Activated CD8-positive, alpha-beta T cell treated with anti-CD3 and anti-CD28 coated beads for 36 hours (primary cell): ENCODE data around the gene JMJD8. TPM values are rescaled to one million over a fixed set of nuclear protein-coding genes. Genes with fewer than 3 reads are reported as not detected.

Source experiments
- ATAC-seq: fragments of 200-7000 bp; cut with Tn5 transposase; one replicate; pipeline ENCODE4 v1.10.0; 2021; ENCODE audit warnings: mild to moderate bottlenecking, moderate library complexity
- CTCF ChIA-PET: fragments of 350-600 bp; sonication (Branson Sonifier 250); formaldehyde crosslinking; loops from one replicate; lab custom pipeline; 2021; ENCODE audit warnings: antibody characterized with exemption; lab: Charles Lee
- POLR2A ChIA-PET: fragments of 350-600 bp; sonication (Branson Sonifier 250); formaldehyde crosslinking; loops from one replicate; lab custom pipeline; 2021; ENCODE audit warnings: antibody characterized with exemption; lab: Charles Lee
- DNase-seq: peaks from one replicate; pipeline ENCODE4 v3.0.0-alpha.2; 2020
- H3K27ac Mint-ChIP-seq: one replicate; pipeline ENCODE4 v1.8.0; 2021; ENCODE audit warnings: mild to moderate bottlenecking, mixed read lengths
- H3K27me3 Mint-ChIP-seq: one replicate; pipeline ENCODE4 v1.8.0; 2021; ENCODE audit warnings: mixed read lengths
- H3K36me3 Mint-ChIP-seq: one replicate; pipeline ENCODE4 v1.8.0; 2021; ENCODE audit warnings: low read depth, mixed read lengths
- H3K4me1 Mint-ChIP-seq: one replicate; pipeline ENCODE4 v1.8.0; 2021; ENCODE audit warnings: low read depth, mixed read lengths
- H3K4me3 Mint-ChIP-seq: one replicate; pipeline ENCODE4 v1.8.0; 2021; ENCODE audit warnings: mild to moderate bottlenecking, moderate library complexity, mixed read lengths
- H3K9me3 Mint-ChIP-seq: one replicate; pipeline ENCODE4 v1.8.0; 2021; ENCODE audit warnings: mixed read lengths
- intact Hi-C: fragments of 100-400 bp; cut with micrococcal nuclease; formaldehyde crosslinking; loops from one replicate; pipeline ENCODE4 v1.10.0; 2022
- total RNA-seq, 2 experiments: library from RNA; stranded (reverse); gene quantifications; one replicate each; pipeline ENCODE4 v1.2.3, GENCODE V29; 2021
- TF ChIP-seq, protein P1 (sequence below): fragments of 200-600 bp; IDR thresholded peaks from one replicate; pipeline ENCODE4 v1.8.0; 2022; ENCODE audit warnings: antibody characterized with exemption, mild to moderate bottlenecking

JMJD8 gene
- total RNA-seq, 2 experiments from 2014 or later = 26.2 to 28.7 TPM

GRCh38 chr16:719815-720446 lies 35.8 kb upstream of the JMJD8 start:
- peak; percentile 14 for ATAC-seq
- intact Hi-C loops = no loop called here
- H3K36me3 Mint-ChIP-seq = no peaks in the 10 kb centered on the region
- TF ChIP-seq, protein P1, sequence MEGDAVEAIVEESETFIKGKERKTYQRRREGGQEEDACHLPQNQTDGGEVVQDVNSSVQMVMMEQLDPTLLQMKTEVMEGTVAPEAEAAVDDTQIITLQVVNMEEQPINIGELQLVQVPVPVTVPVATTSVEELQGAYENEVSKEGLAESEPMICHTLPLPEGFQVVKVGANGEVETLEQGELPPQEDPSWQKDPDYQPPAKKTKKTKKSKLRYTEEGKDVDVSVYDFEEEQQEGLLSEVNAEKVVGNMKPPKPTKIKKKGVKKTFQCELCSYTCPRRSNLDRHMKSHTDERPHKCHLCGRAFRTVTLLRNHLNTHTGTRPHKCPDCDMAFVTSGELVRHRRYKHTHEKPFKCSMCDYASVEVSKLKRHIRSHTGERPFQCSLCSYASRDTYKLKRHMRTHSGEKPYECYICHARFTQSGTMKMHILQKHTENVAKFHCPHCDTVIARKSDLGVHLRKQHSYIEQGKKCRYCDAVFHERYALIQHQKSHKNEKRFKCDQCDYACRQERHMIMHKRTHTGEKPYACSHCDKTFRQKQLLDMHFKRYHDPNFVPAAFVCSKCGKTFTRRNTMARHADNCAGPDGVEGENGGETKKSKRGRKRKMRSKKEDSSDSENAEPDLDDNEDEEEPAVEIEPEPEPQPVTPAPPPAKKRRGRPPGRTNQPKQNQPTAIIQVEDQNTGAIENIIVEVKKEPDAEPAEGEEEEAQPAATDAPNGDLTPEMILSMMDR = no peak
- H3K27me3 Mint-ChIP-seq = no peaks in the 10 kb centered on the region
- CTCF ChIA-PET = interaction anchor here (0.7 to 19.6 kb wide), 14 partner anchors 8 to 338 kb away, joined by 3 to 207 read pairs (median 4); partner anchors contain the start of genes CHTF18, CIAO3, METRN and STUB1
- H3K4me1 Mint-ChIP-seq = peaks cover 28% of the 10 kb centered on the region
- DNase-seq = peak; percentile 42
- POLR2A ChIA-PET = interaction anchor here (0.6 to 8.1 kb wide), 11 partner anchors 8 to 263 kb away, joined by 3 to 84 read pairs (median 4); partner anchors contain the start of genes CIAO3, HAGHL and WDR24
- H3K9me3 Mint-ChIP-seq = no peaks in the 10 kb centered on the region
- peak overlapping the region; percentile 78 for H3K4me3 Mint-ChIP-seq
- H3K27ac Mint-ChIP-seq = peak overlapping the region; percentile 78

GRCh38 chr16:718922-719321 lies 34.8 kb upstream of the JMJD8 start:
- Mint-ChIP-seq H3K27ac (peak overlapping the region; percentile 72), H3K36me3 (no peaks in the 10 kb centered on the region), H3K27me3 (peaks cover 2% of the 10 kb centered on the region), H3K4me1 (peaks cover 28% of the 10 kb centered on the region), H3K4me3 (peak overlapping the region; percentile 78), H3K9me3 (no peaks in the 10 kb centered on the region)
- DNase-seq (no peak), ATAC-seq (no peak)
- intact Hi-C loops = no loop called here
- ChIA-PET CTCF (interaction anchor here (1.1 kb wide), 1 partner anchor 339 kb away, joined by 4 read pairs; no protein-coding TSS in a partner anchor), POLR2A (interaction anchor here (0.7 to 8.1 kb wide), 3 partner anchors 9 to 23 kb away, joined by 3 to 84 read pairs (median 13); partner anchors contain the start of genes CIAO3 and HAGHL)
- TF ChIP-seq, protein P1 = no peak

- intact Hi-C loops = no loop called here
- ATAC-seq (no peak), DNase-seq (no peak)
- no peak overlapping the region for H3K27ac Mint-ChIP-seq
- ChIA-PET CTCF (no interaction called here), POLR2A (interaction anchor here (2.9 to 8.1 kb wide), 2 partner anchors 10 to 20 kb away, joined by 13 to 84 read pairs; partner anchors contain the start of genes CIAO3 and HAGHL)
- peaks cover 28% of the 10 kb centered on the region for H3K4me1 Mint-ChIP-seq
- H3K27me3 Mint-ChIP-seq = peaks cover 3% of the 10 kb centered on the region
- peak overlapping the region; percentile 10 for H3K4me3 Mint-ChIP-seq
- H3K36me3 Mint-ChIP-seq = no peaks in the 10 kb centered on the region
- H3K9me3 Mint-ChIP-seq = no peaks in the 10 kb centered on the region
- TF ChIP-seq, protein P1 = no peak
These were observed 34.3 kb upstream of the JMJD8 start for GRCh38 chr16:718389-718788.

GRCh38 chr16:717450-718245 lies 33.5 kb upstream of the JMJD8 start:
- H3K27me3 Mint-ChIP-seq = peaks cover 6% of the 10 kb centered on the region
- no peaks in the 10 kb centered on the region for H3K9me3 Mint-ChIP-seq
- peaks cover 26% of the 10 kb centered on the region for H3K4me1 Mint-ChIP-seq
- TF ChIP-seq, protein P1 = no peak
- H3K27ac Mint-ChIP-seq = no peak overlapping the region
- intact Hi-C loops = no loop called here
- H3K4me3 Mint-ChIP-seq = no peak overlapping the region
- H3K36me3 Mint-ChIP-seq = no peaks in the 10 kb centered on the region
- DNase-seq (no peak), ATAC-seq (no peak)
- CTCF ChIA-PET = interaction anchor here (8.1 to 11.9 kb wide), 2 partner anchors 12 to 68 kb away, joined by 149 to 207 read pairs; partner anchors contain the start of genes ANTKMT, CCDC78, CHTF18 and HAGHL
- POLR2A ChIA-PET = interaction anchor here (1.4 to 2.4 kb wide), 2 partner anchors 17 to 22 kb away, joined by 7 to 11 read pairs; no protein-coding TSS in a partner anchor
